Measurements from ENCODE around the gene NKIRAS1.

The NKIRAS1 gene

DNA sequence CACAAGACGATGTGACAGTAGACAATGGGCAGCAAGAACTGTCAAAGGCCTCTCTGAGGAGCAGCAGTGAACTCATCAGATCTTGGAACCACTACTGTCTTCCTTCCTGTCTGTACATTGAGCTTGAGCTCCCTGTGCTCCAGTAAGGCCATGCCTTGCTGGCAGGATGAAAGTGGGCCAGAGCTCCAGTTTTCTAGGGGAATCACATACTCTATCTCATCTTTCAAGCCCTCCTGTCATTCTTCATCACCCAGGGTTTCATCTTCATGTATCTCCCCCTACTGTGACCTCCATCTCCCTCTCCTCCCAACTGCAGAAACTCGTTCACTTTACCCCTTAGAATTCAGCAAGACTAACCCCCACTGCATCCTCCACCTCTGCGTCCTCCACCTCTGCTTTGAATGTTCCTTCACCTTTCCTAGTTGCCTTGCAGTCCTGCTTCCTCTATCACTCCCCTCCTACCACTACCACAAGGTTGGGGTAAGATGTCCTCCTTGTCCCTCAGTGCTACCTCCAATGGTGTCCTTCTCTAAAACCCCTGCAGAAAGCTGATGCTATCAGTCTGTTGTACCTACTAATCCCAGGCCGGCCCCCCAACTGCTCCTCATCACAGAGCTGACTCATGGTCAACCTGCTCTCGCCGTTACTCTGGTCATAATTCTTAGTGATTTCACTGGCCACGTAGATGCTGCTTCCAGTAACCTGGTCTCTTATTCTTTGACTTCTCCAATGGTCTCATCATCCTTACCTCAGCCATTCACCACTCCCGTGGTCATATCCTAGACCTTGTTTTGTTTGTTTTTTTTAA is 22.3 kb downstream of the NKIRAS1 start:
- Histone ChIP-seq H3K4me3 (ENCODE audit: low read length) (no peak overlapping the region), H3K4me1 (ENCODE audit: low read length) (no peaks in the 10 kb centered on the region), H3K27ac (ENCODE audit: low read length) (no peak overlapping the region), H2AFZ (ENCODE audit: low read depth, low read length) (no peak overlapping the region), H3K9me3 (ENCODE audit: insufficient read depth, low read length) (no peaks in the 10 kb centered on the region), H4K20me1 (ENCODE audit: insufficient read depth, low read length) (no peaks in the 10 kb centered on the region; the same call in 1 of the 2 replicates), H3K27me3 (ENCODE audit: low read depth, low read length) (no peaks in the 10 kb centered on the region), H3K4me2 (ENCODE audit: low read length) (no peak overlapping the region), H3K9ac (ENCODE audit: low read length) (no peak overlapping the region), H3K79me2 (ENCODE audit: low read length) (no peaks in the 10 kb centered on the region), H3K36me3 (replicated peaks; ENCODE audit: low read depth, low read length) (peaks cover 18% of the 10 kb centered on the region)
- TF ChIP-seq EZH2phosphoT487 (IDR thresholded peaks at IDR 0.05; ENCODE audit: low read depth) = no peak
- TF ChIP-seq, protein P1, sequence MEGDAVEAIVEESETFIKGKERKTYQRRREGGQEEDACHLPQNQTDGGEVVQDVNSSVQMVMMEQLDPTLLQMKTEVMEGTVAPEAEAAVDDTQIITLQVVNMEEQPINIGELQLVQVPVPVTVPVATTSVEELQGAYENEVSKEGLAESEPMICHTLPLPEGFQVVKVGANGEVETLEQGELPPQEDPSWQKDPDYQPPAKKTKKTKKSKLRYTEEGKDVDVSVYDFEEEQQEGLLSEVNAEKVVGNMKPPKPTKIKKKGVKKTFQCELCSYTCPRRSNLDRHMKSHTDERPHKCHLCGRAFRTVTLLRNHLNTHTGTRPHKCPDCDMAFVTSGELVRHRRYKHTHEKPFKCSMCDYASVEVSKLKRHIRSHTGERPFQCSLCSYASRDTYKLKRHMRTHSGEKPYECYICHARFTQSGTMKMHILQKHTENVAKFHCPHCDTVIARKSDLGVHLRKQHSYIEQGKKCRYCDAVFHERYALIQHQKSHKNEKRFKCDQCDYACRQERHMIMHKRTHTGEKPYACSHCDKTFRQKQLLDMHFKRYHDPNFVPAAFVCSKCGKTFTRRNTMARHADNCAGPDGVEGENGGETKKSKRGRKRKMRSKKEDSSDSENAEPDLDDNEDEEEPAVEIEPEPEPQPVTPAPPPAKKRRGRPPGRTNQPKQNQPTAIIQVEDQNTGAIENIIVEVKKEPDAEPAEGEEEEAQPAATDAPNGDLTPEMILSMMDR (IDR thresholded peaks at IDR 0.05; ENCODE audit: low read depth, low read length) = no peak

DNA sequence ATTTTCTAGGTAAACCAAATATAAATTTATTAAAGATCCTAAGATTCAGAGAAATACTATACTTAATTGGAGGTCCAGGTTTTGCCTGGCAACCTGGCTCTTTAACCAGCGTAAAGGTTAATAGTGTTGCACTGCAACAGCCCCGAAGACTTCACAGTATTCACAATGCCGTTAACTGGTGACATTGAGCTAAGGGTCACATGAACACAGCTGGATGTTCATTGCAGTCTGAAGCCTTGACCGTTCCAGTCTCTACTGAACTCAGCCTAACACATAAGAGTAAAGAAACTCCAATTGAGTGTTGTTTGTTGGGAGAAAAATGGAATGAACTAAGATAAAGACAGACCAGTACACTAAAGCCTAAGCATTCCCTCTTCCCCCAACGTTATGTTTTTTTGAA is 26.8 kb downstream of the NKIRAS1 start:
- Histone ChIP-seq H3K9me3 (ENCODE audit: insufficient read depth, low read length) (no peaks in the 10 kb centered on the region), H3K36me3 (replicated peaks; ENCODE audit: low read depth, low read length) (peaks cover 6% of the 10 kb centered on the region), H3K27ac (ENCODE audit: low read length) (no peak overlapping the region), H3K79me2 (ENCODE audit: low read length) (0 out of 2 replicates have a peak, but pooled peaks cover 5% of the 10 kb centered on the region), H3K4me2 (ENCODE audit: low read length) (no peak overlapping the region), H3K4me3 (ENCODE audit: low read length) (no peak overlapping the region), H3K9ac (ENCODE audit: low read length) (no peak overlapping the region), H3K27me3 (ENCODE audit: low read depth, low read length) (no peaks in the 10 kb centered on the region), H2AFZ (ENCODE audit: low read depth, low read length) (no peak overlapping the region), H3K4me1 (ENCODE audit: low read length) (peaks cover 7% of the 10 kb centered on the region), H4K20me1 (ENCODE audit: insufficient read depth, low read length) (peaks cover 25% of the 10 kb centered on the region)
- TF ChIP-seq, protein P1 (IDR thresholded peaks at IDR 0.05; ENCODE audit: low read depth, low read length) = no peak
- no peak for TF ChIP-seq EZH2phosphoT487 (IDR thresholded peaks at IDR 0.05; ENCODE audit: low read depth)

DNA sequence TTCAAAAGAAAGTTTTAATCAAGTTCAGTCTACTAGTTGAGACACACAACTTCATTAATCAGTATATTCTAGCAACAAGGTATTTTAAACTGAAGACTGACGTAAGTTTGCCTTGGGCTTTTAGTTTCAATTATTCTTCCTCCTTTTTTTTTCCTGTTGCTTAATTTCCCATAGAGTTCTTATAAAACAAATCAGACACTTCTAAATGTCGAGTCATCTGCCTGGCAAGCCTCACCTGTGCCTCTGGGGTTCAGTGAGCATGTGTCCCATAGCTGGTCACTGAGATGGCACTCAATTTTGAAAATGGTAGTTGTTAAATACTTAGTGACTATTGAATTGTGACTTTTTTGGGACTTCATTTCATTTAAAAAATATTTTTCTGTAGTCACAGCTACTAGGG is 27.4 kb downstream of the NKIRAS1 start:
- H3K4me2 ChIP-seq (ENCODE audit: low read length) = no peak overlapping the region
- H2AFZ ChIP-seq (ENCODE audit: low read depth, low read length) = no peak overlapping the region
- H4K20me1 ChIP-seq (ENCODE audit: insufficient read depth, low read length) = peaks cover 30% of the 10 kb centered on the region
- H3K4me3 ChIP-seq (ENCODE audit: low read length) = no peak overlapping the region
- H3K4me1 ChIP-seq (ENCODE audit: low read length) = peaks cover 7% of the 10 kb centered on the region
- 0 out of 2 replicates have a peak, but pooled peaks cover 5% of the 10 kb centered on the region for H3K79me2 ChIP-seq (ENCODE audit: low read length)
- no peak overlapping the region for H3K9ac ChIP-seq (ENCODE audit: low read length)
- no peaks in the 10 kb centered on the region for H3K27me3 ChIP-seq (ENCODE audit: low read depth, low read length)
- H3K27ac ChIP-seq (ENCODE audit: low read length) = no peak overlapping the region
- TF ChIP-seq, protein P1 (IDR thresholded peaks at IDR 0.05; ENCODE audit: low read depth, low read length) = no peak
- TF ChIP-seq EZH2phosphoT487 (IDR thresholded peaks at IDR 0.05; ENCODE audit: low read depth) = no peak
- H3K36me3 ChIP-seq (replicated peaks; ENCODE audit: low read depth, low read length) = peaks cover 6% of the 10 kb centered on the region
- no peaks in the 10 kb centered on the region for H3K9me3 ChIP-seq (ENCODE audit: insufficient read depth, low read length)

DNA sequence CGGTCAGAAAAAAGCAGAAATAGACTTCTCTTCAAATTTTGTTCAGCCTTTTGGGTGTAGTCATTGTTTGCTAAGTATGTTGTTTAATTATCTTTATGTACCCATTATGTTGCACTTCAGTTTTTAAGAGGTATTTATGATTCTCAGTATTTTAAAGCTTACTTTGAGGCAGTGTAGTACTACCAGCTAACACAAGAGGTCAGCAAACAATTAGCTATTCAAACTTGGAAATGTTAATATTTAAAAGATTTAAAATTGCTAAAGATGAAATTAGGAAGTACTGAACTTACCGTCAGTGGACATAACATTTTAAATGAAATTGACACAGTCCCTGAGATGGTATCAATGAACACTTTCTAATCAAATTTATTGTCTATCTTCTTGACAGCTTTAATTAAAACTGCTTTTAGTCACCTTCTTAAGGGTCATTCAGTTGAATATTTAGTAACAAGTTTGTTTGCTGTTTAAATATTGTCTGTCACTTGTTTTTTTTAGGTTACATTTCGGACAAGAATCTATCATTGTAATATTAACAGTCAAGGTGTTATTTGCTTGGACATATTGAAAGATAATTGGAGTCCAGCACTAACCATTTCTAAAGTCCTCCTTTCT is 28.1 kb downstream of the NKIRAS1 start:
- Histone ChIP-seq H3K79me2 (ENCODE audit: low read length) (0 out of 2 replicates have a peak, but pooled peaks cover 5% of the 10 kb centered on the region), H3K9ac (ENCODE audit: low read length) (no peak overlapping the region), H4K20me1 (ENCODE audit: insufficient read depth, low read length) (peaks cover 36% of the 10 kb centered on the region), H3K4me3 (ENCODE audit: low read length) (no peak overlapping the region), H3K27me3 (ENCODE audit: low read depth, low read length) (no peaks in the 10 kb centered on the region), H3K4me2 (ENCODE audit: low read length) (peak overlapping the region; percentile 6; the same call in 1 of the 2 replicates), H2AFZ (ENCODE audit: low read depth, low read length) (no peak overlapping the region), H3K36me3 (replicated peaks; ENCODE audit: low read depth, low read length) (peaks cover 6% of the 10 kb centered on the region), H3K4me1 (ENCODE audit: low read length) (peaks cover 7% of the 10 kb centered on the region), H3K9me3 (ENCODE audit: insufficient read depth, low read length) (no peaks in the 10 kb centered on the region), H3K27ac (ENCODE audit: low read length) (no peak overlapping the region)
- TF ChIP-seq, protein P1 (IDR thresholded peaks at IDR 0.05; ENCODE audit: low read depth, low read length) = peak; percentile 90
- no peak for TF ChIP-seq EZH2phosphoT487 (IDR thresholded peaks at IDR 0.05; ENCODE audit: low read depth)
